Forelimb muscle (tissue), 1 donor: ENCODE measurements around the gene IRF2. TPM values are rescaled to one million over a fixed set of nuclear protein-coding genes. Genes with fewer than 3 reads are reported as not detected.

Source experiments
- DNase-seq: peaks from one replicate; pipeline ENCODE4 v3.0.0-alpha.2; 2013; ENCODE audit warnings: low read depth
- polyA plus RNA-seq: library from polyadenylated mRNA; unstranded; fragments of 120-200 nt; gene quantifications from one replicate; pipeline ENCODE4 v1.2.1, GENCODE V29; 2013; ENCODE audit not compliant: insufficient read length

The IRF2 gene
- polyA plus RNA-seq, 1 donor: 17.3 TPM

DNA sequence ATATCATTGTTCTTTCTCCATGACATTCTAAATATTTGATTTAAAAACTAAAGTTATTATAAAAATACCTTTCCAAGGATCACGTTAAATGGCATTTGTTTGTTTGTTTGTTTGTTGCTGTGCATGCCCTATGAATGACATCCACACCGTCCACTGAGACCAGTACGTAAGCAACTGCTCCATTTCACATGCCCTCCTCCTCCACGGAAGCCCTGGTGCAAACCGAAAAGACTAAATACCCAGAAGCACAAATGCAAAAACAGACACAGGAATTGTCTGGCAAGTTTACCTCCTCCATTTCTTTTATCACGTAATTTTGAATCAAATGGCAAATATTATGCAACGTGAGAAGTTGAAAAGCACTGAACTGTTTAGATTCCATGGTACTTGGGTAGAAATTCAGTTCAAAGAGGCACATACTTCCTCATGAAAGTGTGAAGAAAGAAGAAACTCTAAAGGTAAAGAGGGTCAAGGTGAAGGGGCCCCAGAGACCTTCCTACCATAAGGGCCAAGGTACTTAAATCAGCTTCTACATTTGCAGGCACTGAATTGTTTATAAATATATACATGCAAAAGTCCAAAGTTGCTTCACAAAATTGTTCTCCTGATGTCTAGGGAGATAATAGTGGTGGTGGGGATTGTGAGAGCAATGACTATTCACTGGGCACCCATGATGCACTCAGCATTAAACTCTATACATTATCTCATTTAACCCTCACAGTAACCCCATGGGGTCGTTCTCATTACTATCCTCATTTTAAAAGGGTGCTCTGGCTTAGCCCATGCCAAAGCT is 23.4 kb downstream of the IRF2 start:
- no peak for DNase-seq

DNA sequence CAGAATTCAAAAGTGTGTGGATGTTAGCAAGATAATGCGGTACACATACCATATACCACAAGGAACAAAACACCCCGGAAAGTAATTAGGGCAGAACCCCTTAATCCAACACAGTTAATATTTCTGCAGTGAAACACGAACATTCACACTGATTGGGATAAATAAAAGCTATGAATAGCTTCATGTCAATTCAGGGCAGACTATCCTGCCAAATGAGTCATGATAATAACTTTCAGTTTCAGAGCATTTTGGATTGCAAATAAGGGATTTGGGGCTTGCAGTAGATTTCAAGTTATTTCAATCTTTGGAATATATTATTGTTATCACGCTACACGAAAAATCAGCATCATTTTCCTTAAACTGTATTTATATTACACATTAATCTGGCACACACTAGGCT is 24.3 kb downstream of the IRF2 start:
- DNase-seq: no peak

DNA sequence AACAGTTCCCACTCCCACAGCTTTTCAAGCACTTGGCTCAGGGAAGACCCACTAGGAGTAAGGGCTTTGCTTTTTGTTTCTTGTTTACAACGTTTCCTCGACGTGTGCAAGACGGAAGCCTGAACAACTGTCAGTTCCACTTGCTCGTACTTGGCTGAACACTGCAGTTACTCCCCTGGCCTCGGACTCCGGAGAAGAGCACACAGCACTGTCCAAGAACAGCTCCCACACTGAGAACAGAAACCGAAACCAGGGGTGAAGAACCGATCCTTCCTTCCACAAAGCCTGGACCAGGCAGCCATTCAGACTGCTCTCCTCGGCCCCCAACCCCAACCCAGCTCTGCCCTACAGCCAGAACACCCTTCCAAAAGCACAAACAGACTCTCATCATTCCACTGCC is 25.5 kb downstream of the IRF2 start:
- DNase-seq: peak; percentile 86

DNA sequence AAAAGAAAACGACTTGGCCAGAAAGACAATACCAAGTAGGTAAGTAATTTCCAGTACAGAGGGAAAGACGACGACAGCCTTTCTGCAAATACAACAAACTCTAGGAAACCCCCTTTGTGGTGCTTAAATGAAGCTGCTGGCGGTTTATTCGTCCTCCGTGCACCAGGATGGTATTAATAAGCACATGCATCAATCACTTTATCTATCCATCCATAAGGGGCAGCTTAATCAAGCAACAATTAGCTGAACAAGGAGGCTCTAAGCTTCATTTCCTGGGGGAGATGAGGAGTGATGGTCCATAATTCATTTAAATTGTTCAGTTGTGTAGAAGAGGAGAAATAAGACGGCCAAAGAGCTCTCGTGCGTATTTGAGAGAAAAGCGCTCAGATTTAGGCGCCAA is 26.2 kb downstream of the IRF2 start:
- DNase-seq: no peak

DNA sequence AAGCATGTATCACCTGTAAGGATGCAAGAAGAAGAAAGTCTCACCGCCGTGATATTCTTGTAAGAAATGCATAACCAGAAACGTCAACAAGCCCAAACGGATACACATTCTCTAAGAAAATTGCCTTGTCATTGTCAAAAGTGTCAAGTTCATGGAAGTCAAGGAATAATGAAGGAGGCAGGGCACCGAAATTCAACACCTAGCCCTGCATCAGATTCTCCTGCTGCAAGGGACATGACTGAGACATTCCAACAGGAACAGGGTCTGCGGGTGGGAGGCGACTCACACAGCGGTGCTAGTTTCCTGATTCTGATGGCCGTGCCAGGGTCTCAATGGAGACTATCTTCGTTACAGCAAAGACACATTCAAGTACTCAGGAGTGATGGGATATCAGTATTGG is 26.7 kb downstream of the IRF2 start:
- DNase-seq: no peak

DNA sequence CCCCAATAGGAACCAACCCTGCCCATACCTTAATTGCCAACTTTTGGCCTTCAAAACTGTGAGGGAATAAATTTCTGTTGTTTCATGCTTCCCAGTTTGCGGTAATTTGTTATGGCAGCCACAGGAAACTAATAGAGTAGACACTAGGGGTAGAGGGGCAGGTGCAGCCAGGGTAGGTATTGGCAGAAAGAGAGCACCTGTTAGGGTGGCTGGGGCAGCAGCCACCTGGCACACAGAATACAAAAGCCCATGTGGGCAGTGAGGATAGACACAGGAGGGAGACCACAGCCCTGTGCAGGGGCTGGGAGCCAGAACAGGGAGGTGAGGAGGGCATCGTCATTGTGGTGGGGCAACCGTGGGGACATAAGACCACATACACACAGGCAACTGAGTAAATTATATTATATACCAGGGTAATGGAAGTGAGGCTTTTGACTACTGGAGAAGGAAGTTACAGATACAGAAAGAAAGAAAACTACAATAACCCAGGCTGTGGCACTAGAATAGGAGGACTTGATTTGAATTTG is 28.2 kb downstream of the IRF2 start:
- no peak for DNase-seq

DNA sequence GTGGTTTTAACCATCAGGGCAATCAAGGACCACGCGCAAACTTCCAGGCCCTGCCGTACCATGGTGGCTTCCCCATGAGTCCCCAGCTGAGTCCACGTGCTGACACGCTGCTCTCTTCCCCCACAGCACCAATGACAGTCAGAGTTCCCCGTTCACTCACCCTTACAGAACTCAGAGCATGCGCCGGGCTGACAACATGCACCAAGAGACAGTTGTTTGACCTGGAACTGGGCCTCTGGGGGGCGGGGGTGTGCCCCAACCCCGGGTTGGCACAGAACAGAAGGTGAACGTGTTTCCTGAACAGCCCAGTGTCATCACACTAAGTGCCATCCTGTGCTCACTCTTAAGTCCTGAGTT is 29.4 kb downstream of the IRF2 start:
- DNase-seq: no peak

DNA sequence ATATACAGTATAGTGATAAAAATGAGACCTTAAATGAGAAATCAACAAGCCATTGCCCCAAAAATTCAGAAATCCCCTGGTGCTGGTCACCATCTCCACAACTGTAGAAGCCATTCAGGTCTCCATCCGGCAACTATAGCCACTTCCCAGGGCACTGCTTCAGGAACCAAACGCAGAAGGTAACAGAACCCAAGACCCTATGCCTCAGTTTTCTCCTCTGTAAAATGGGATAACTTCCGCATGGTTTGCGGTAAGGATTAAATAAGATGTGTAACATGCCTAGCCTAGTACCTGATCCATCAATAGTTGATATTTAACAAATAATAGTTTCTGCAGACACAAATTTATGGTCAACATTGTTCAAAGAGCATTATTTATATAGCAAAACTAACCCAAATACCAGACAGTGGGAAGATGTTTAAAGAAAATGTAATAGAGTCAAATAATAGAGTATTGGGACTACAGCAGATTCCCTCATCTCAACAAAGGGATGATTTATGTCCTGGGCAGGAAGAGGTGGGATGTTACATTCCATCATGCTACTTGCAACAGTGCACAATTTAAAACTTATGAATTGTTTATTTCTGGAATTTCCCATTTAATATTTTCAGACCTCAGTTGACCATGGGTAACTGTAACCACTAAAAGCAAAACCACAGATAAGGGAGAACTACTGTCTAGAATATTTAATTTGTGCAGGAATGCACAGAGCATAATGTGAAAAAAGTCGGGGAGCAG is 30.0 kb downstream of the IRF2 start:
- DNase-seq: no peak

DNA sequence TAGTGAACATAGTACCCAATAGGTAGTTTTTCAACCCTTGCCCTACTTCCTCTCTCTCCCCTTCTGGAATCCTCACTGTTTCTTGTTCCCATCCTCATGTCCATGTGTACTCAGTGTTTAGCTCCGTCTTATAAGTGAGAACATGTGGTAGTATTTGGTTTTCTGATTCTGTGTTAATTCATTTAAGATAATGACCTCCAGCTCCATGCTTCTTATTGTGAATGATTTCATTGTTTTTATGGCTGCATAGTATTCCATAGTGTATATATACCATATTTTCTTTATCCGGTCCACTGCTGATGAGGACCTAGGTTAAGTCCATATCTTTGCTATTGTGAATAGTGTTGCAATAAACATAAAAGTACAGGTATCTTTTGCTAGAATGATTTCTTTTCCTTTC is 31.0 kb downstream of the IRF2 start:
- DNase-seq: no peak

DNA sequence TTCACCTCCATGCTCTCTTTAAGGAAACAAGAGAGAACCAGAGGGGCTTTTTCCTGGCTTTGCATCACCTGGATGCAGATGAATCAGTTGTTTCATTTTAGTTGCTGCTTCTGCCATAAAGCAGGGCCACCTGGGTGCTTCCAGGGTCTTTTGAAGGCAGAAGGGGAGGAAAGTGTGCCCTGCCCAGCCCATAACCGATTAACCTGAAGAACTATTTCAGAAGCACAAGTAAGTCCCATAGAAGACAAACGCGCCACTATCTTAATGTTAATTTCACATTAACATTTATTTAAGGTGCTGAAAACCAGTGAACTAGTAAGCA is 32.1 kb downstream of the IRF2 start:
- DNase-seq: no peak

DNA sequence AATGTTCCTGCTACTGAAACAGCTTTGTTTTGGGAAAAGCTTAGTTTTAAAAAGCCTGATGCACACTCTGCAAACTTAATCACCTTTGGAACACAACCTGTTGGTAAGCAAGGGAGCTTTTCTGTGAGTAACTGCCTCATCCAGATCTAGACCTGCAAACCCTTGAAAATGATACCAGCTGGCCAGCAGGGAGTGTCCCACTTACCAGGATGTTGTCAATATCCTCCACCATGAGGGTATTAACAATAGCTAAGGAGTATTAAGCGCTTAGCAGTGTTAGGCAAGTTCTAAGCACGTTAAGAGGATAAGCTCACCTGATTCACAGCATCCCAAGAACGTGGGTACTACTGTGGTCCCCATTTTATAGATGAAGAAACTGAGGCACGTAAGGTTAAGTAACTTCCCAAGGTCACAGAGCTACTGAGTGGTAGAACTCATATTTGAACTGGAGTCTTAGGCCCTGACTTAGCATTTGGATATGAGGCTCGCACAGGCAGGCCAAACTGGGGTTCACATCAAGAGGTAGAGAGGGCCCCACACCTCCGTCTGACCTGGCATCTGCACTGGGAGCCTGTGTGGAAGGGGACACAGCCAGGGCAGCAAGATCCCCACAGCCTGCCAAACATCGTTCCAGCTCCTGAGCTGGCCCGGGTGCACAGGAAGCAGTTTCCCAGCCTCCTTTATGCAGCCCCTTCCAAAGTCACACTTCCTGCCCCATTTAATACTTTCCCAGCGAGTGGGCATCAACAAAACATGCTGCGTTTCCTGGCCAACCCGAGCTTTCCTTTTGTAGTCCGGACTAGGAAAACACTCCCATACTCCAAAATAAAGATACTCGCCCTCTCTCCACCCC is 32.7 kb downstream of the IRF2 start:
- no peak for DNase-seq

DNA sequence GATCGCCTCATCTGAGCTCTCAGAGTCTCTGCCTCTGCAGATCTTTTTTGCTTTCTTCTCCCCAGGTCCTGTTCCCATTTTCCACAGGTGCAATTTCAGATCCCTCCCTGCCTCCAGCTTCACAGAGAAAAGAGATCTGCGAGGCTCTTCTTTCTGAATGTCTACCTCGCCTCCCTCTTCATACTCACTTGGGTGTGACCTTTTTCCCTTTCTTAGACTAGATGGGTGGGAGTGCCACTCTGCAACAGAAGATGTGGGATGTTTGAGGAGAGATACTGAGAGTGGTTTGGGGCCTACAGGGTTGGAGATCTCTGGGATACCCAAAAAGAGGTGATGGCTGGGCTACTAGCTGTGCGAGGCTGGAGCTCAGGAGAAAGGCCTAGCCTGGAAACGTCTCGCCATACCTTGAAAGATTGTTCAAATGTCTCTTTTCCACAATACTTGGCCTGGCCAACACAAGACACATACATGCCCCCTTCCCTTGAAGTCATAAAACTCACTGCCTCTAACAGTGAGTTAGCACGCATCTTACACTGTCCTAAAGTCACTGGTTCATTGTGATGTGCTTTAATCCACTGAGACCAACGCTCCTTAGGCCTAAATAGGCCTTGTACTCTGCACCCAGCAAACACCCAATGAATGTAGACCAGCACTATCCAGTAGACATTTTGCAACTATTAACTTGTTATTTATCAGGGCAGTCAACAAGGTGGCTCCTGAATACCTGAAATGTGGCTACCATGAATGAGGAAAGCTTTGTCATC is 33.6 kb downstream of the IRF2 start:
- DNase-seq: no peak

DNA sequence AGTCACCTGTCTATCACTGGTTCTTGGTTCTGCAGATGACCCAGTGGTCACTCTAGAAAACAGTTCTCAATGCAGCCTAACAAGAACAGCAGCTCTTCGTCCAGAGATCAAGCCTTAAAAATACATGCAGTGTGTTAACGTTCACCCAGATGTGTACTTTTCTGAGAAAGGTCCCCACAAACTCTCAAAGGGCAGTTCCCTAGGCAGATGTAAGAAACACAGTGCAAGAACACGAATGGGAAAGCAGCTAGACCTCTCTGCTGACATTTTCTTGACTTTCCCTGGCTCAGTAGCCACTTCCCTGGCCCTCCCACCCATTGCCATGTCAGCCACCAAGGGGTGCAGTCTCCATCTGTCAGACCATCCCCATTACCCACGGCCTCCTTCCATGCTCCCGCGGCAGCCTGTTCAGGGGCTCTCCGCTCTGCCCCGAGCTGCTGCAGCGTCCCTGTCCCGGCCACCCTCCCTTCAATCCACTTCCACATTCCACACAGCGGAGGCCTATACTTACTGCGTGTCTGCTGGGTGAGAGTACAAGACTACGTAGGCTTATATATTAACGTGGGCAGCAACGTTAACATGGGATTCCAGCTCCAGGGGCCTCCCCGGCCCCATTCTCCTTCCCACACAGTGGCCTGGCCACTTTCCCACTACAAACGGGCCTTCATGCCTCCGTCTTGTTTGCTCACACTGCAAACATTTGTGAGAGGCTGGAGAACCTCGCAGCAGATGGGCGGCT is 34.3 kb downstream of the IRF2 start:
- DNase-seq: no peak

DNA sequence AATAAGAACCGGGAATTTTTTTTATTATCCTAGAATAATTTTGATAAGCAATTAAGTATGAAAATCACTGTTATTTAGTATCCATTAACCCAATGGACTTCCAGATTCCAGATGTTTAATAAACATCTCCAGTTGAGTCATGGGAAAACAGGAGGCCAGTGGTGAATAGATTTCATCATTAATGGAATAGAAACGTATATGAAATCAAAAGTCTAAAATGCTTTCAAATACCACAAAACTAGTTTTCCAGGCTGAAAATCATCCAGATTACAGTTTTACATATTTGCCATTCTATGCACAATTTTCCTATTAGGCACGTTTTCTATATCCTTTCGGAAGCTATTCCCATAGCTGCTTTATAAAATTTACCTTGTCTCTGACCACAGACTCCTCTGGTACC is 35.0 kb downstream of the IRF2 start:
- no peak for DNase-seq

DNA sequence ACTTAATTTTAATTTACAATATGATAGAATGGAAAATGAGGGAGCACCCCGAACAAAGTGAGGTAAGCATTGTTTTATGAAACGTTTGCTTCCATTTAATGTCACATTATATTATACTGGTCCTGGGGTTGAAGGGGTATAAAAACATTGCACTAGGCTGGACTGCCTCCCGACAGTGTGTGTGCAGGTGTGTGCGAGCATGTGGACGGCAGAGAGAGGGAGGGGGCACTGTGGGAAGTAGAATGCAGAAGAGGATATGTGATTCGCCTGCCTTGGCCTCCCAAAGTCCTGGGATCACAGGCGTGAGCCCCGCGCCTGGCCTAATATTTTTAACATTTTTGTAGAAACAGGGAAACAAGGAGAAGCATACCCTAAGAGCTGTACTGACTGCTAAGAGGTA is 36.0 kb downstream of the IRF2 start:
- no peak for DNase-seq

DNA sequence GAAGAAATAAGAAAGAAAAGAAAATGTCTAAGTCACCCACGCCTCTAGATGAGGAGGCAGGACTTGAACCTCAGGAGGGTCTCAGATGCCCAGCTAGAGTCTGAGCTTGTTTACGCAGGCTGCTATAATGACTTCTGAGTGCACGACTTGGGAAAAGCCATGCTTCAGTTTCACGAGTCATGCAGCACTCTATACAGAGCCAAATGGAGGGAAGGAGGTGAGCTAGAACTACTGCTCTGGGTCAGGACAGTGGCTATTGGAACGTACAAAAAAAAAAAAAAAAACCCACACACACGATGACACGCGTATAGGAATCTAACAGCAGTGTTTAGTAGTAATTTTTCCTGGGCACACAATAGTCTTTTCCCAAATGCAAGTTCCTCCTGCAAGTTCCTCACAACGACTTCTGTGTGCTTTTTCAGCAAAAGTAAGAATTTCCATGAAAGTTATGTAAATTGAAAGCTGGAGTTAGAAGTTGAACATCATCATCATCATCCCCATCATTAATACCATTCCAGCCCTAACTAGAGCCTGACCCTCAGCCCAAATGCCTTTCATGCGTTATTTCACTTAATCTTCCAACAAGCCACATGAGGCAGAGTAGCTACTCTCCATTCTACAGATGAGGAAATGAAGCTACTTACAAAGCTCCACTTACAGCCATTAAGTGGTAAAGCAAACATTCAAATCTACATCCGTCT is 36.6 kb downstream of the IRF2 start:
- no peak for DNase-seq

DNA sequence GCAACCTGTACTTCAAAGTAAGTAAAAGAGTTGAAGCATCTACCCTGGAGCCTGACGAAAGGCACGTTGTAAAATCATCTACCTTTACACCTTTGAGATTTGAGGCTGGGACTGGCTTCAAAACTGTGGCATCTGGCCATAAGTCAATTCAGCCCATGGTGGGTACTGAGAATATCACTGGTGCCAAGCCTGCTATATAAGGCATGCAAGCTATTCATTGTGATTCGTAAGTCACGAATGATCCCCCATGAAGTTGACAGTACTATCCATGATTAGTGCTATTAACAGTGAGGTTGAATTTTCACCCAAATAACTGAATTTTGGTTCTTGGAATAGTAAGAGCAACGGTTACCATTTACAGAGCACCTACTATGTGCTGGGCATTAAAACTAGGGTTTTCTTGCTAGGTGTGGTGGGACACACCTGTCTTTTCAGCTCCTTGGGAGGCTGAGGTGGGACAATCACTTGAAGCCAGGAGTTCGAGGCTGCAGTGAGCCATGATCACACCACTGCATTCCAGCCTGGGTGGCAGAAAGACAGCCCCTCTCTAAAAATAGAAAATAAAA is 39.8 kb downstream of the IRF2 start:
- no peak for DNase-seq

DNA sequence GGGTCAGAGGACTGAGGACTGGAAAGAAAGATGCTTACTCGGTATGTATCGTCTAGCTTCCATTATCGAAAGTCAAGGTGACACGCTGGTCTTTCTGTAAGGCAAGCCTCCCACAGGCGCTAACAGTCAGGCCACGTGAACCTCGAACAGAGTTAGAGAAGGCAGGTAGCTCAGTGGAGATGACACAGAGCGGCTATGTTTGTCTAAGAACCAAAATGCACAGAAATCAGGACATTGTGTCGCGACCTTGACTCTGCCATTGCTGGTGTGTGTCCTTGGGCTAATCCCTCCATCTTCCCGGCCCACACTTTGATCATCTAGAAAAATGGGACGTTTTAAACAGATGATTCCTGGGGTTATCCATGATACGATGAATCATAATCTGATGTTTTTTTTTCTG is 40.3 kb downstream of the IRF2 start:
- no peak for DNase-seq

DNA sequence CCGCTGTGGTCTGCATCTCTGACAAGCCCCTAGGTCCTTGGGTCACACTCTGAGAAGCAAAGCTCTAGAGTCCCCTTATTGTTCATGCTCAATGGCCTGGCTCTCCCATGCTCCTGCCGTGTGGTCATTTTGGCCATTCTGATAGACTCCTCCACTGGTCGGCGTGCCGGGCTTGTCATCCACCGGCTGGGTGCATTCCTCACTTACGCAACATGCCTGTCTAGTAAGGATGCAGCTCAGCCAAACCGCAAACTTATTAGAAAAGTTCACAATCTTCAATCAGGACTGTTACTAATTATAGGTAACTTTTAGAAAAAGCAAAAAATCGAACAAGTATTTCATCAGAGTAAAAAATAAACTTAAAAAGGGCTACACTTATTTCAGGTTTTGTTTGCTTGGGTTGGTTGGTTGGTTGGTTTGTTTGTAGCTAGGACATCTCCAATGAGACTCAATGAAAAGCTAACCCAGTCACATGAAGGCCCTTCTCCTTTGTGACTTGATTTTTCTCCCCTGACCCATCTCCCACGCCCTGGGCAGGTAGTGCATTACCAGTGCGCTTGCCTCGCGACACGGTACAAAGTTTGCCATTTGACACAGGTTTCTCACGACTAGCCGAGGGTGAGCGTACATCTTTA is 41.0 kb downstream of the IRF2 start:
- DNase-seq: no peak
